Subcutaneous adipose tissue (tissue), 4 donors: ENCODE measurements around the gene MUC5B. TPM values are rescaled to one million over a fixed set of nuclear protein-coding genes. Genes with fewer than 3 reads are reported as not detected.

Experiments
- CTCF ChIP-seq: fragments of 450-650 bp; IDR thresholded peaks from one replicate; pipeline ENCODE4 v1.5.1; 2016; ENCODE audit warnings: low read depth, mild to moderate bottlenecking, control low read depth, antibody characterized with exemption, moderate library complexity
- total RNA-seq, 4 donors: library from RNA; depleted of rRNA; stranded (reverse); fragments of >200 nt; gene quantifications; one replicate each; pipeline ENCODE4 v1.1.0, GENCODE V29; 2016

The MUC5B gene
- total RNA-seq, 4 donors from 2014 or later, result not detected

- TF ChIP-seq CTCF, result no peak
Observed at GRCh38 chr11:1305063-1305495, 82.2 kb downstream of the MUC5B start.

GRCh38 chr11:1305501-1306056 lies 82.7 kb downstream of the MUC5B start:
- TF ChIP-seq CTCF, result no peak

- no peak for TF ChIP-seq CTCF
Observed at GRCh38 chr11:1306186-1307162, 83.6 kb downstream of the MUC5B start.

GRCh38 chr11:1307163-1307870 lies 84.5 kb downstream of the MUC5B start:
- TF ChIP-seq CTCF, result no peak

GRCh38 chr11:1307998-1308742 lies 85.3 kb downstream of the MUC5B start:
- no peak for TF ChIP-seq CTCF

GRCh38 chr11:1308743-1309497 lies 86.1 kb downstream of the MUC5B start:
- TF ChIP-seq CTCF, result no peak
